ENCODE data around the gene TREML1.

TREML1 gene

DNA sequence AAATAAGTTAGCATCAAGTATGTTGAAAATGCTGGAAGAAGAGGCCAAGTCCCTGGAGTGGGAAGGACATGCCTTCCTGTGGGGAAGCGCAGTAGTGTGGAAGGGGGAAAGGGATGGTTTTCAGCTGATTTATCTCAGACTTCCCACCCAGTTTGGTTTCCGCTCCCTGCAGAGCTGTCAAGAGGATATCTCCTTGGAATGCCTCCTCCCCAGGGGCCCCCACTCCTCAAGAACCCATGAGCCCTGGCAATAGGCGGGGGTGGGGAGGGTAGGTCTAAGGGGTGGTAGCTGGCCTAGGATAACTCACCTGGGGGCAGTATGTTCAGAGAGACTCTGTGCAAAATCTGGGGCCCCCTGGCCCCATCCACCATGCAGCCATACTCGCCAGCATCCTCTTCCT lies 696 bp downstream of the TREML1 start:
- DNase-seq (ENCODE audit: low read depth, low spot score) = peak; percentile 64
- H3K36me3 ChIP-seq (ENCODE audit: insufficient read depth, low read length) = no peaks in the 10 kb centered on the region
- H3K9ac ChIP-seq (ENCODE audit: insufficient read length) = no peak overlapping the region

DNA sequence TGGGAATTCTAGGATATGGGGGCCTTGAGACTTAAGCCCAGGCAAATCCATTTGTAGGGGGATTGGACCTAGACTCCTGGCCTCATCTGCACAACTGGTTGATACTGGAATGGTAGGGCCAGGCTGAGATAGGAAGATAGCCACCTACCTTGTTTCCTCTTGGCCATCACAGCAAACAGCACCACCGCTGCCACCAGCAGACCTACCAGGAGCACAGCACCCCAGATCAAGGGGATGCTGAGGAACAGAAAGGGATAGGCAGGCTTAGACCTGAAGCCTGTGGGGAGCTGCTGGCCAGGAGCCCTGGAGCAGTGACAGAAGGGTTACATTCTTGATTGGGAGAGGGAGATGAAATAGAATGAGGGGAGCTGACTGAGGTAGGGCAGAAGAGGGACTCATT lies 3.5 kb downstream of the TREML1 start:
- Histone ChIP-seq H3K27ac (no peak overlapping the region), H3K36me3 (ENCODE audit: insufficient read depth, low read length) (no peaks in the 10 kb centered on the region), H3K9ac (ENCODE audit: insufficient read length) (no peak overlapping the region), H3K9me3 (ENCODE audit: low read depth, low read length) (no peaks in the 10 kb centered on the region), H3K4me3 (no peak overlapping the region)
- TF ChIP-seq POLR2AphosphoS5 (IDR thresholded peaks at IDR 0.05; ENCODE audit: borderline replicate concordance, low read depth, low read length) (no peak), FOXP2 (optimal IDR thresholded peaks at IDR 0.05; ENCODE audit: control extremely low read depth, extremely low read length, insufficient read depth) (no peak), EZH2 (IDR thresholded peaks at IDR 0.05) (no peak)
- DNase-seq (ENCODE audit: low read depth, low spot score) = no peak

More for the DNA sequence above, 696 bp downstream of the TREML1 start:
- no peak overlapping the region for H3K27ac ChIP-seq
- no peak overlapping the region for H3K4me3 ChIP-seq
- TF ChIP-seq FOXP2 (optimal IDR thresholded peaks at IDR 0.05; ENCODE audit: control extremely low read depth, extremely low read length, insufficient read depth) = no peak
- TF ChIP-seq EZH2 (IDR thresholded peaks at IDR 0.05) = no peak
- peak; percentile 17; the same call in 1 of the 2 replicates for TF ChIP-seq POLR2AphosphoS5 (IDR thresholded peaks at IDR 0.05; ENCODE audit: borderline replicate concordance, low read depth, low read length)
- H3K9me3 ChIP-seq (ENCODE audit: low read depth, low read length) = no peaks in the 10 kb centered on the region

- H3K36me3 ChIP-seq (ENCODE audit: insufficient read depth, low read length) = no peaks in the 10 kb centered on the region
- no peak overlapping the region for H3K4me3 ChIP-seq
- TF ChIP-seq FOXP2 (optimal IDR thresholded peaks at IDR 0.05; ENCODE audit: control extremely low read depth, extremely low read length, insufficient read depth) = no peak
- TF ChIP-seq POLR2AphosphoS5 (IDR thresholded peaks at IDR 0.05; ENCODE audit: borderline replicate concordance, low read depth, low read length) = no peak
- TF ChIP-seq EZH2 (IDR thresholded peaks at IDR 0.05) = no peak
- H3K9ac ChIP-seq (ENCODE audit: insufficient read length) = no peak overlapping the region
- no peaks in the 10 kb centered on the region for H3K9me3 ChIP-seq (ENCODE audit: low read depth, low read length)
- no peak overlapping the region for H3K27ac ChIP-seq
- no peak for DNase-seq (ENCODE audit: low read depth, low spot score)
These were observed 6.2 kb downstream of the TREML1 start for GRCh38 chr6:41147917-41148316.

DNA sequence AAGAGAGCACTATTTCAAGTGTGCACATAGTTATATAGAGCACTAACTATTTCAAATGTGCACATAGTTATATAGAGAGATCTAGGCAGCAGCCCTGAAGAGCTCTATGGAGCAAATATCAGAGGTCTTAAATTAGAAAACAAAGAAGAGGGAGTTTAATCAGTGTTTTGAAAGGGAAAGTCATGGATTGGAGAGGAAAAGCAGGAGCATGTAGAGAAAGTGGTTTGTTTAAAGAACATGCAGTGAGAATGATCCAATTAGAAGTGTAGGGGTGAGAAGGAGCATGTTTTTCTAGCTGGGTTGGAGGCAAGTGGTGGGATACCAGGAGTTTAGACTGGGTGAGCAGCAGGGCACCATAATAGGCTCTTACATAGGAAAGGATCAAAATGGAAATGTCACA lies 17.2 kb downstream of the TREML1 start:
- Histone ChIP-seq H3K27ac (no peak overlapping the region), H3K9me3 (ENCODE audit: low read depth, low read length) (no peaks in the 10 kb centered on the region), H3K36me3 (ENCODE audit: insufficient read depth, low read length) (no peaks in the 10 kb centered on the region), H3K9ac (ENCODE audit: insufficient read length) (no peak overlapping the region), H3K4me3 (no peak overlapping the region)
- DNase-seq (ENCODE audit: low read depth, low spot score) = no peak
- TF ChIP-seq POLR2AphosphoS5 (IDR thresholded peaks at IDR 0.05; ENCODE audit: borderline replicate concordance, low read depth, low read length) (no peak), FOXP2 (optimal IDR thresholded peaks at IDR 0.05; ENCODE audit: control extremely low read depth, extremely low read length, insufficient read depth) (no peak), EZH2 (IDR thresholded peaks at IDR 0.05) (no peak)

DNA sequence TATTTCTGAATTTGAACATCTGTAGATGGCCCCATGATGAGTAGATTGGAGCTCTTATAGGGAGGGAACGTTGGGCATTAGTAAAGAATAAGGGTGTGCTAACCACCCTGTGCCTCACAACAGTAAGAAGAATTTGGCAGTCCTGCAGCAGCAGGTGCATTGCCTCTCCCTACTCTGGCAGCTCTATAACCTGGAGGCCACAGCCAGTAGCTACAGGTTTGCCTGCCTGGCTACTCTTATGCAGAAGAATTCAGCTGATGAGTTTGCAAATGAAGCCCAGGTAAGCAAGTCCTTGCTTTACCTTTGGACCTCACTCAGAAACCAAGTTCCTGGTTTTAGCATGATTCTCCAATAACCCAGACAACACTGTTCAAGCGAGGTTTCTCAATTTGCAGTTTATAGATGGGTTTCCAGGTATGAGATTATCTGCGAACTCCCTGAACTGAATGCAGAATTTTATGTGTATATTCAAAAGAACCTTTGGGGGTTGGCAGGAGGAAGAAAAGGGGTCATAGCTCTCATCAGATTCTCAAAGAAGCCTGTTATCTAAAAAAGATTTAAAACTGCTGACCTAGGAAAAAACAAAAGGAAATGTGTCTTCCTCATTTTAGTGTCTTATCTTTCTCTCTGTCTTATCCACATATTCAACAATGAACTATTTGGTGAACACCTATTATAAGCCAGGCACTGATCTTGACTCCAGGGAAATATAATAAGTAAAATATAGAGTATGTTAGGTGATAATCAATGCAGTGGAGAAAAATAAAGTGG lies 18.9 kb downstream of the TREML1 start:
- Histone ChIP-seq H3K9ac (ENCODE audit: insufficient read length) (no peak overlapping the region), H3K27ac (no peak overlapping the region), H3K9me3 (ENCODE audit: low read depth, low read length) (no peaks in the 10 kb centered on the region), H3K4me3 (no peak overlapping the region), H3K36me3 (ENCODE audit: insufficient read depth, low read length) (no peaks in the 10 kb centered on the region)
- DNase-seq (ENCODE audit: low read depth, low spot score) = no peak
- TF ChIP-seq POLR2AphosphoS5 (IDR thresholded peaks at IDR 0.05; ENCODE audit: borderline replicate concordance, low read depth, low read length) = no peak
- TF ChIP-seq EZH2 (IDR thresholded peaks at IDR 0.05) = no peak
- TF ChIP-seq FOXP2 (optimal IDR thresholded peaks at IDR 0.05; ENCODE audit: control extremely low read depth, extremely low read length, insufficient read depth) = no peak

- no peak overlapping the region for H3K27ac ChIP-seq
These were observed 21.9 kb downstream of the TREML1 start for GRCh38 chr6:41132254-41132653.

GRCh38 chr6:41125282-41125681 lies 28.9 kb downstream of the TREML1 start:
- Histone ChIP-seq H3K27ac (no peak overlapping the region), H3K9me3 (ENCODE audit: low read depth, low read length) (no peaks in the 10 kb centered on the region), H3K4me3 (no peak overlapping the region), H3K9ac (ENCODE audit: insufficient read length) (no peak overlapping the region), H3K36me3 (ENCODE audit: insufficient read depth, low read length) (no peaks in the 10 kb centered on the region)
- TF ChIP-seq POLR2AphosphoS5 (IDR thresholded peaks at IDR 0.05; ENCODE audit: borderline replicate concordance, low read depth, low read length) (no peak), EZH2 (IDR thresholded peaks at IDR 0.05) (no peak), FOXP2 (optimal IDR thresholded peaks at IDR 0.05; ENCODE audit: control extremely low read depth, extremely low read length, insufficient read depth) (no peak)
- DNase-seq (ENCODE audit: low read depth, low spot score) = no peak

More at GRCh38 chr6:41132254-41132653, 21.9 kb downstream of the TREML1 start:
- H3K36me3 ChIP-seq (ENCODE audit: insufficient read depth, low read length) = no peaks in the 10 kb centered on the region
- no peak for DNase-seq (ENCODE audit: low read depth, low spot score)
- no peak overlapping the region for H3K4me3 ChIP-seq
- H3K9me3 ChIP-seq (ENCODE audit: low read depth, low read length) = no peaks in the 10 kb centered on the region
- no peak overlapping the region for H3K9ac ChIP-seq (ENCODE audit: insufficient read length)
- TF ChIP-seq FOXP2 (optimal IDR thresholded peaks at IDR 0.05; ENCODE audit: control extremely low read depth, extremely low read length, insufficient read depth) (no peak), EZH2 (IDR thresholded peaks at IDR 0.05) (no peak), POLR2AphosphoS5 (IDR thresholded peaks at IDR 0.05; ENCODE audit: borderline replicate concordance, low read depth, low read length) (no peak)

GRCh38 chr6:41122918-41123317 lies 31.2 kb downstream of the TREML1 start:
- no peaks in the 10 kb centered on the region for H3K9me3 ChIP-seq (ENCODE audit: low read depth, low read length)
- H3K36me3 ChIP-seq (ENCODE audit: insufficient read depth, low read length) = no peaks in the 10 kb centered on the region
- no peak overlapping the region for H3K9ac ChIP-seq (ENCODE audit: insufficient read length)
- no peak for TF ChIP-seq EZH2 (IDR thresholded peaks at IDR 0.05)
- no peak for TF ChIP-seq POLR2AphosphoS5 (IDR thresholded peaks at IDR 0.05; ENCODE audit: borderline replicate concordance, low read depth, low read length)
- no peak for TF ChIP-seq FOXP2 (optimal IDR thresholded peaks at IDR 0.05; ENCODE audit: control extremely low read depth, extremely low read length, insufficient read depth)
- no peak for DNase-seq (ENCODE audit: low read depth, low spot score)
- H3K27ac ChIP-seq = no peak overlapping the region
- H3K4me3 ChIP-seq = no peak overlapping the region
